GM18951 (cell line): ENCODE results near the gene RPRD1A.
A peak's percentile ranks its signal among the peaks of the same experiment; 100 is the strongest.
"Not testable (repeated sequence)": the region's sequence is repeated elsewhere in the genome, so short reads cannot be mapped to it uniquely, and the experiment has no call there.

Source experiments
- POLR2A ChIP-seq: IDR thresholded peaks from 4 replicates; pipeline ENCODE4 v1.6.1; 2011; ENCODE audit warnings: mild to moderate bottlenecking; ENCODE audit not compliant: insufficient read length, insufficient read depth; ENCODE audit errors: extremely low read depth
- in situ Hi-C: fragments of 300-500 bp; cut with MboI; formaldehyde crosslinking; loops from one replicate; pipeline ENCODE4 v1.12.0; 2022; ENCODE audit warnings: low sequenced_read_pairs, mixed read lengths, inconsistent platforms; ENCODE audit not compliant: unreplicated experiment

Gene RPRD1A

GRCh38 chr18:36067055-36067957 lies at the start of gene RPRD1A:
RPRD1A (minus strand) TSS chr18:36067559; CDS start chr18:36067404, 155 bp downstream.
- TF ChIP-seq POLR2A, result peak; percentile 74
- in situ Hi-C loops, result no loop called here

- in situ Hi-C loops, result not testable (repeated sequence)
Observed at GRCh38 chr18:36116771-36117170, 49.4 kb upstream of the RPRD1A start.

GRCh38 chr18:36114738-36115137 lies 47.4 kb upstream of the RPRD1A start:
- in situ Hi-C loops, result no loop called here

GRCh38 chr18:36114251-36114650 lies 46.9 kb upstream of the RPRD1A start:
- in situ Hi-C loops, result no loop called here

More at GRCh38 chr18:36114738-36115137, 47.4 kb upstream of the RPRD1A start:
- no peak for TF ChIP-seq POLR2A

GRCh38 chr18:36112302-36112701 lies 44.9 kb upstream of the RPRD1A start:
- in situ Hi-C loops, result no loop called here
- TF ChIP-seq POLR2A, result no peak

More at GRCh38 chr18:36114251-36114650, 46.9 kb upstream of the RPRD1A start:
- no peak for TF ChIP-seq POLR2A

- no peak for TF ChIP-seq POLR2A
- in situ Hi-C loops, result no loop called here
Observed at GRCh38 chr18:36109737-36110136, 42.4 kb upstream of the RPRD1A start.

- TF ChIP-seq POLR2A, result no peak
- in situ Hi-C loops, result no loop called here
Observed at GRCh38 chr18:36108601-36109000, 41.2 kb upstream of the RPRD1A start.

- in situ Hi-C loops, result no loop called here
- no peak for TF ChIP-seq POLR2A
Observed at GRCh38 chr18:36108196-36108595, 40.8 kb upstream of the RPRD1A start.

GRCh38 chr18:36107477-36107876 lies 40.1 kb upstream of the RPRD1A start:
- in situ Hi-C loops, result no loop called here
- no peak for TF ChIP-seq POLR2A

GRCh38 chr18:36104749-36105148 lies 37.4 kb upstream of the RPRD1A start:
- no peak for TF ChIP-seq POLR2A
- in situ Hi-C loops, result no loop called here

GRCh38 chr18:36101943-36102342 lies 34.6 kb upstream of the RPRD1A start:
- in situ Hi-C loops, result no loop called here
- no peak for TF ChIP-seq POLR2A

- in situ Hi-C loops, result no loop called here
- no peak for TF ChIP-seq POLR2A
Observed at GRCh38 chr18:36099311-36099710, 32.0 kb upstream of the RPRD1A start.

GRCh38 chr18:36096955-36097354 lies 29.6 kb upstream of the RPRD1A start:
- no peak for TF ChIP-seq POLR2A
- in situ Hi-C loops, result no loop called here

- TF ChIP-seq POLR2A, result no peak
- in situ Hi-C loops, result no loop called here
Observed at GRCh38 chr18:36095936-36096519, 28.7 kb upstream of the RPRD1A start.
